ENCODE data around the gene STAC2.

- TF ChIP-seq, protein P1, sequence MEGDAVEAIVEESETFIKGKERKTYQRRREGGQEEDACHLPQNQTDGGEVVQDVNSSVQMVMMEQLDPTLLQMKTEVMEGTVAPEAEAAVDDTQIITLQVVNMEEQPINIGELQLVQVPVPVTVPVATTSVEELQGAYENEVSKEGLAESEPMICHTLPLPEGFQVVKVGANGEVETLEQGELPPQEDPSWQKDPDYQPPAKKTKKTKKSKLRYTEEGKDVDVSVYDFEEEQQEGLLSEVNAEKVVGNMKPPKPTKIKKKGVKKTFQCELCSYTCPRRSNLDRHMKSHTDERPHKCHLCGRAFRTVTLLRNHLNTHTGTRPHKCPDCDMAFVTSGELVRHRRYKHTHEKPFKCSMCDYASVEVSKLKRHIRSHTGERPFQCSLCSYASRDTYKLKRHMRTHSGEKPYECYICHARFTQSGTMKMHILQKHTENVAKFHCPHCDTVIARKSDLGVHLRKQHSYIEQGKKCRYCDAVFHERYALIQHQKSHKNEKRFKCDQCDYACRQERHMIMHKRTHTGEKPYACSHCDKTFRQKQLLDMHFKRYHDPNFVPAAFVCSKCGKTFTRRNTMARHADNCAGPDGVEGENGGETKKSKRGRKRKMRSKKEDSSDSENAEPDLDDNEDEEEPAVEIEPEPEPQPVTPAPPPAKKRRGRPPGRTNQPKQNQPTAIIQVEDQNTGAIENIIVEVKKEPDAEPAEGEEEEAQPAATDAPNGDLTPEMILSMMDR (IDR thresholded peaks at IDR 0.05): no peak
- no peak for TF ChIP-seq POLR2A (IDR thresholded peaks at IDR 0.05)
- no peak for TF ChIP-seq EP300 (IDR thresholded peaks at IDR 0.05)
- TF ChIP-seq POLR2AphosphoS5 (IDR thresholded peaks at IDR 0.05): no peak
Observed at GRCh38 chr17:39240631-39241030, 14.9 kb upstream of the STAC2 start.

All from upper lobe of left lung (tissue), 4 donors.